ENCODE data around the gene SH2D3A.

GRCh38 chr19:6723738-6724137 is 43.5 kb downstream of the SH2D3A start:
- TF ChIP-seq CTCF (IDR thresholded peaks at IDR 0.05; ENCODE audit: low read depth, low read length) (no peak), MYC (IDR thresholded peaks at IDR 0.05; ENCODE audit: low read depth, low read length) (no peak)
